ENCODE data around the gene FNBP1.

FNBP1 gene

GRCh38 chr9:129854588-129855110 is 188.3 kb downstream of the FNBP1 start:
- no peak for DNase-seq (ENCODE audit: low read depth)

GRCh38 chr9:129853614-129854013 is 189.4 kb downstream of the FNBP1 start:
- DNase-seq (ENCODE audit: low read depth): no peak

- DNase-seq (ENCODE audit: low read depth): no peak
Observed at GRCh38 chr9:129852579-129852978, 190.4 kb downstream of the FNBP1 start.

GRCh38 chr9:129851821-129852220 is 191.2 kb downstream of the FNBP1 start:
- no peak for DNase-seq (ENCODE audit: low read depth)

- no peak for DNase-seq (ENCODE audit: low read depth)
Observed at GRCh38 chr9:129850821-129851550, 192.0 kb downstream of the FNBP1 start.

GRCh38 chr9:129849901-129850300 is 193.1 kb downstream of the FNBP1 start:
- DNase-seq (ENCODE audit: low read depth): no peak

- no peak for DNase-seq (ENCODE audit: low read depth)
Observed at GRCh38 chr9:129848712-129849441, 194.1 kb downstream of the FNBP1 start.

- no peak for DNase-seq (ENCODE audit: low read depth)
Observed at GRCh38 chr9:129845373-129845772, 197.6 kb downstream of the FNBP1 start.

GRCh38 chr9:129841071-129841470 is 201.9 kb downstream of the FNBP1 start:
- DNase-seq (ENCODE audit: low read depth): no peak

- DNase-seq (ENCODE audit: low read depth): no peak
Observed at GRCh38 chr9:129840034-129840433, 203.0 kb downstream of the FNBP1 start.

- DNase-seq (ENCODE audit: low read depth): no peak
Observed at GRCh38 chr9:129839324-129840023, 203.5 kb downstream of the FNBP1 start.

GRCh38 chr9:129838707-129839259 is 204.2 kb downstream of the FNBP1 start:
- peak; percentile 24 for DNase-seq (ENCODE audit: low read depth)
